Testis (tissue), 2 donors: ENCODE data around the gene DGCR8.

Experiments used
- CTCF ChIP-seq, 3 experiments: fragments of 450-650 bp in 2 of 3; fragments of 200-600 bp in 1 of 3; sonication (generic) in 1 of 3; IDR thresholded peaks; one replicate each; pipeline ENCODE4 v1.5.1; 2016 to 2019; ENCODE audit warnings: antibody characterized with exemption in 3 of 3, mild to moderate bottlenecking in 2 of 3, moderate library complexity in 1 of 3
- POLR2A ChIP-seq: fragments of 450-650 bp; IDR thresholded peaks from one replicate; pipeline ENCODE4 v1.6.1; 2017; ENCODE audit warnings: antibody characterized with exemption, mild to moderate bottlenecking, moderate library complexity

- TF ChIP-seq POLR2A: no peak
- TF ChIP-seq CTCF (IDR thresholded peaks at IDR 0.05): no peak
Observed at GRCh38 chr22:20109411-20110358, 29.6 kb downstream of the DGCR8 start.
